Endothelial cell of umbilical vein (primary cell): ENCODE results near the gene ZNF273.

Experiments
- EZH2 ChIP-seq: IDR thresholded peaks from 2 replicates; pipeline ENCODE4 v1.6.1; 2012; ENCODE audit warnings: borderline replicate concordance, low read depth, mild to moderate bottlenecking, moderate library complexity, low read length, inconsistent platforms; ENCODE audit not compliant: severe bottlenecking
- FOS ChIP-seq: IDR thresholded peaks from 2 replicates; pipeline ENCODE4 v1.6.1; 2011; ENCODE audit warnings: mild to moderate bottlenecking, low read length, moderate library complexity, borderline replicate concordance; ENCODE audit not compliant: insufficient read depth
- GATA2 ChIP-seq: IDR thresholded peaks from 2 replicates; pipeline ENCODE4 v1.7.0; 2011; ENCODE audit warnings: low read depth, mild to moderate bottlenecking, moderate library complexity, mixed read lengths, low read length; ENCODE audit not compliant: insufficient read length, insufficient read depth
- JUN ChIP-seq: IDR thresholded peaks from 2 replicates; pipeline ENCODE4 v1.6.1; 2011; ENCODE audit warnings: borderline replicate concordance, low read depth; ENCODE audit not compliant: insufficient read length, insufficient read depth
- MYC ChIP-seq: IDR thresholded peaks from one replicate; pipeline ENCODE4 v1.6.1; 2011; ENCODE audit warnings: mild to moderate bottlenecking, low read depth, low read length
- POLR2A ChIP-seq: IDR thresholded peaks from 2 replicates; pipeline ENCODE4 v1.6.1; 2012; ENCODE audit warnings: low read depth, mild to moderate bottlenecking, control low read depth, low read length
- POLR2AphosphoS5 ChIP-seq: IDR thresholded peaks from 2 replicates; pipeline ENCODE4 v1.6.1; 2012; ENCODE audit warnings: low read depth, mild to moderate bottlenecking, control low read depth, low read length, moderate library complexity; ENCODE audit not compliant: insufficient read depth
- TF ChIP-seq, protein P1 (sequence below), 2 donors: IDR thresholded peaks; 1 replicate in 1 of 2; 2 replicates in 1 of 2; pipeline ENCODE4 v1.5.1; 2011; ENCODE audit warnings: low read length in 2 of 2, mild to moderate bottlenecking in 2 of 2, moderate library complexity in 2 of 2, control low read depth in 1 of 2, inconsistent platforms in 1 of 2, low read depth in 1 of 2; ENCODE audit not compliant: insufficient read depth in 1 of 2; ENCODE audit errors: extremely low read depth in 1 of 2
- TF ChIP-seq, protein P2 (sequence below): IDR thresholded peaks from 2 replicates; pipeline ENCODE4 v1.6.1; 2011; ENCODE audit not compliant: insufficient read depth, insufficient read length

DNA sequence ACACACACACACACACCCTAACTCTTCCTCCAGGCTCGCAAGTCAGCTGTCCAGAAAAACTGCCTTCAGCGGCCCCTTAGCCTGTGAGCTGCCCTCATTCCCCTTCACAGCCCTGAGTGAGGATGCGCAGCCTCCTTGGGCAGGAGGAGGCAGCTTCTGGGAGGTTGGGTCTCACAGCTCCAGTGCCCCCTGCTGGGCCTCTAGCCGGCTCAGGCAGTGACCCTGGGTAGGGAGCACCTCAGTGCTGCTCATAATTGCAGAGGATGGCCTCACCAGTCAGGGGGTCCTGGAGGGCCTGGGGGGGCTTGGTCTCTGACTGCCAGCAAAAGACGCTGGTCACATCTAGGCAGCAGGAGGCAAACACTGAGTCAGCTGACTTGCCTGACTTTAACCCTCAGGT lies 43.7 kb downstream of the ZNF273 start:
- TF ChIP-seq EZH2: no peak
- no peak for TF ChIP-seq POLR2AphosphoS5
- no peak for TF ChIP-seq MYC
- TF ChIP-seq, protein P1, sequence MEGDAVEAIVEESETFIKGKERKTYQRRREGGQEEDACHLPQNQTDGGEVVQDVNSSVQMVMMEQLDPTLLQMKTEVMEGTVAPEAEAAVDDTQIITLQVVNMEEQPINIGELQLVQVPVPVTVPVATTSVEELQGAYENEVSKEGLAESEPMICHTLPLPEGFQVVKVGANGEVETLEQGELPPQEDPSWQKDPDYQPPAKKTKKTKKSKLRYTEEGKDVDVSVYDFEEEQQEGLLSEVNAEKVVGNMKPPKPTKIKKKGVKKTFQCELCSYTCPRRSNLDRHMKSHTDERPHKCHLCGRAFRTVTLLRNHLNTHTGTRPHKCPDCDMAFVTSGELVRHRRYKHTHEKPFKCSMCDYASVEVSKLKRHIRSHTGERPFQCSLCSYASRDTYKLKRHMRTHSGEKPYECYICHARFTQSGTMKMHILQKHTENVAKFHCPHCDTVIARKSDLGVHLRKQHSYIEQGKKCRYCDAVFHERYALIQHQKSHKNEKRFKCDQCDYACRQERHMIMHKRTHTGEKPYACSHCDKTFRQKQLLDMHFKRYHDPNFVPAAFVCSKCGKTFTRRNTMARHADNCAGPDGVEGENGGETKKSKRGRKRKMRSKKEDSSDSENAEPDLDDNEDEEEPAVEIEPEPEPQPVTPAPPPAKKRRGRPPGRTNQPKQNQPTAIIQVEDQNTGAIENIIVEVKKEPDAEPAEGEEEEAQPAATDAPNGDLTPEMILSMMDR (IDR thresholded peaks at IDR 0.05; ENCODE audit: extremely low read depth in 1 of 2, insufficient read depth in 1 of 2, low read depth in 1 of 2, low read length in 2 of 2): peak in 1 of 2 donors; percentile 19
- no peak for TF ChIP-seq POLR2A
- no peak for TF ChIP-seq FOS
- TF ChIP-seq JUN: no peak
- TF ChIP-seq, protein P2, sequence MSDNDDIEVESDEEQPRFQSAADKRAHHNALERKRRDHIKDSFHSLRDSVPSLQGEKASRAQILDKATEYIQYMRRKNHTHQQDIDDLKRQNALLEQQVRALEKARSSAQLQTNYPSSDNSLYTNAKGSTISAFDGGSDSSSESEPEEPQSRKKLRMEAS: no peak
- no peak for TF ChIP-seq GATA2
